Peyer's patch (tissue), 4 donors: ENCODE results near the gene TRPM3.

ENCODE experiments used
- CTCF ChIP-seq, 6 experiments: fragments of 450-650 bp in 4 of 6; fragments of 200-600 bp in 2 of 6; sonication (generic) in 1 of 6; IDR thresholded peaks; one replicate each; pipeline ENCODE4 v1.5.1; 2017 to 2019; ENCODE audit warnings: antibody characterized with exemption in 6 of 6, mild to moderate bottlenecking in 3 of 6, moderate library complexity in 1 of 6
- POLR2A ChIP-seq, 2 donors: fragments of 450-650 bp; IDR thresholded peaks; one replicate each; pipeline ENCODE4 v1.5.1; 2017; ENCODE audit warnings: antibody characterized with exemption in 2 of 2, mild to moderate bottlenecking in 2 of 2, moderate library complexity in 2 of 2

DNA sequence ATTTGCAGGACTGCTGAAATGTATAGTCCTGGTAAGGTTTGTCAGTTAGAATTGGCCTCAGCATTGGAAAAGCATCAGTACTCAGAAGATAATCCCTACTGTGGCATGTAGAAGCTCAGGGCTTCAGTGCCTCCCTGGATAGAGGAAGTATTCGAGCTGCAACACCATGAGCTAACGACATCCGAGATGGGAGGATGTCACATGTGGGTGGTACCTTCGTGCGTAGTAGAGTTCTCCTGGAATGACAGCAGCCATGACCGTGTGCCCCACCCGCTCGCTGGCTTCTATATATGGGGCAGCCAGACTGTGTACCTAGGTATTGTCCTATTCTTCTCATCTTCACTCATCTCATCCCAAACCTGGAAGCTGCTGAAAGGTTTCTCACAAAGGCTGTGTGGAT is 361.2 kb downstream of the TRPM3 start:
- TF ChIP-seq CTCF (IDR thresholded peaks at IDR 0.05), result no peak
- TF ChIP-seq POLR2A (IDR thresholded peaks at IDR 0.05), result no peak
